ENCODE data around the gene CYLC1.

The CYLC1 gene

GRCh38 chrX:83860846-83861245 is at the start of gene CYLC1:
CYLC1 (plus strand) TSS chrX:83861146; CDS start chrX:83861183, 37 bp downstream.
- no peak for DNase-seq (ENCODE audit: low read depth in 2 of 2)

DNA sequence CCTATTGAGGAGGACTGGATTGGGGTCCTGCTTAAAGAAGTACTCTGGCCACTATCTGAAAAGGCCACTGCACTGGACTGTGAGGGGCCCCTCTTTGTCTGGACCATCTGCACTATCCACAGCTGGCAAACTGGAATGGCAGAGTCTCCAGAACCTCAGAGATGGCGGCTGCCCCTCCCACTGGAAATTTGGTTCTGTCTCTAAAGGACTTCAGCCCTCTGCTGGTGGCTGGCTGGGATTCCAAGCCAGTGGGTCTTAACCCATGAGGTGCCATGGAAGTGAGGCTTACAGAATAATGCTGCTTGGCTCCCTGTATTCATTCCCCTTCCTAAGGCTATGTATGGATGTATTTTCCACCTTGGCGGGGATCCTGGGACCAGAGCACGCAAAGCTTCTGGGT is 41.6 kb upstream of the CYLC1 start:
- DNase-seq (ENCODE audit: low read depth in 2 of 2) = no peak

GRCh38 chrX:83829874-83830273 is 31.1 kb upstream of the CYLC1 start:
- no peak for DNase-seq (ENCODE audit: low read depth in 2 of 2)

GRCh38 chrX:83845397-83845796 is 15.5 kb upstream of the CYLC1 start:
- DNase-seq (ENCODE audit: low read depth in 2 of 2) = no peak

DNA sequence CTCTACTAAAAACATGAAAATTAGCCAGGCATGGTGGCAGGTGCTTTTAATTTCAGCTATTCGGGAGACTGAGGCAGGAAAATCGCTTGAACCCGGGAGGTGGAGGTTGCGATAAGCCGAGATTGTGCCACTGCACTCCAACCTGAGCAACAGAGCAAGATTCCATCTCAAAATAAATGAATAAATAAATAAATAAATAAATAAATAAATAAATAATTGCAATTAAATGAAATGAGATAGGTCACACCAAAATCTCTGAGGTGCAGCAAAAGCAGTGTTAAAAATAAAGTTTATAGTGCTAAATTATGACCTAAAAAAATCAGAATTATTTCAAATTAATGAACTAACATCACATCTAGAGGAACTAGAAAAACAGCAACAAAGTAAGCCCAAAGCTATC is 13.6 kb upstream of the CYLC1 start:
- DNase-seq (ENCODE audit: low read depth in 2 of 2) = no peak

DNA sequence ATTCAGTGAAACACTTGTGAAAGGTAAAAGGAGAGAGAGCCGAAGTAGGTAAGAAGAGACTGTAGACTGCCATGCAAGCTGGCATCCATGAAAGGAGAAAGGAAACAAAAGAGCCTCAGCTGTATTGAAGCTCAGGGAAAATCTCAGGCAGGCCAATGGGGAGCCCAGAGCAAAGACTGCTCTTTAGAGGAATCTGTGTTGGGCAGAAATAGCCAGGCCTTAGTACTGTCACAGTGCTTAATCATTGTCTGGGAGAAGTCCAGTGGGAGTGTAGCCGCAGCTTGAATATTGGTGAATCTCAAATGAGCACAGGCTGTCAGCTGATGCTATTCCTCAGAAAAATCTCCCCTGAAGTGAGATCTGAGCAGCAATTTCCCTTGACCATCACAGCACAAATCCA is 27.6 kb downstream of the CYLC1 start:
- no peak for DNase-seq (ENCODE audit: low read depth in 2 of 2)

- DNase-seq (ENCODE audit: low read depth in 2 of 2) = no peak
Measured at GRCh38 chrX:83892433-83892832, 31.5 kb downstream of the CYLC1 start.

DNA sequence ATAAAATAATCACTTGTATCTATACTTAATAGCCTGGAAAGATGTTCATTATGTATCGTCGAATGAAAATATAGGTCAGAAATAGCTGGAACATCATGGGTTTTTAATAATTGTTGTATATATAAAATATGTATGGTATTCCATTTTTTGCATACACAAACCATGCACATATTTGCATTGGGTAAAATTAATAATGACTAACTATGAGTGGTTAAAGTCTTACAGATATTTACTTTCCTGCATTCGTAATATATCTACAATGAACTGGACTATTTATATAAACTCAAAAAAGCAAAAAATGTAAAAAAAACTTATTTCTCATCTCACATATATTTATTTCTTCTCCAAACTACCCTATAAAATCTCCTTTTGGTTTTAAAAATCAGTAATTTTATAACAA is 46.0 kb downstream of the CYLC1 start:
- no peak for DNase-seq (ENCODE audit: low read depth in 2 of 2)

GRCh38 chrX:83916525-83916924 is 55.6 kb downstream of the CYLC1 start:
- DNase-seq (ENCODE audit: low read depth in 2 of 2) = no peak

- no peak for DNase-seq (ENCODE audit: low read depth in 2 of 2)
Measured at GRCh38 chrX:83934220-83934619, 73.3 kb downstream of the CYLC1 start.

Measured in stimulated activated CD8-positive, alpha-beta memory T cell treated with anti-CD3 and anti-CD28 coated beads, Interleukin-15, amount 100 ng/mL, for 4 hours (primary cell).